ENCODE data around the gene EEA1.
"Not testable (repeated sequence)": the region's sequence is repeated elsewhere in the genome, so short reads cannot be mapped to it uniquely, and the experiment has no call there.

The EEA1 gene

DNA sequence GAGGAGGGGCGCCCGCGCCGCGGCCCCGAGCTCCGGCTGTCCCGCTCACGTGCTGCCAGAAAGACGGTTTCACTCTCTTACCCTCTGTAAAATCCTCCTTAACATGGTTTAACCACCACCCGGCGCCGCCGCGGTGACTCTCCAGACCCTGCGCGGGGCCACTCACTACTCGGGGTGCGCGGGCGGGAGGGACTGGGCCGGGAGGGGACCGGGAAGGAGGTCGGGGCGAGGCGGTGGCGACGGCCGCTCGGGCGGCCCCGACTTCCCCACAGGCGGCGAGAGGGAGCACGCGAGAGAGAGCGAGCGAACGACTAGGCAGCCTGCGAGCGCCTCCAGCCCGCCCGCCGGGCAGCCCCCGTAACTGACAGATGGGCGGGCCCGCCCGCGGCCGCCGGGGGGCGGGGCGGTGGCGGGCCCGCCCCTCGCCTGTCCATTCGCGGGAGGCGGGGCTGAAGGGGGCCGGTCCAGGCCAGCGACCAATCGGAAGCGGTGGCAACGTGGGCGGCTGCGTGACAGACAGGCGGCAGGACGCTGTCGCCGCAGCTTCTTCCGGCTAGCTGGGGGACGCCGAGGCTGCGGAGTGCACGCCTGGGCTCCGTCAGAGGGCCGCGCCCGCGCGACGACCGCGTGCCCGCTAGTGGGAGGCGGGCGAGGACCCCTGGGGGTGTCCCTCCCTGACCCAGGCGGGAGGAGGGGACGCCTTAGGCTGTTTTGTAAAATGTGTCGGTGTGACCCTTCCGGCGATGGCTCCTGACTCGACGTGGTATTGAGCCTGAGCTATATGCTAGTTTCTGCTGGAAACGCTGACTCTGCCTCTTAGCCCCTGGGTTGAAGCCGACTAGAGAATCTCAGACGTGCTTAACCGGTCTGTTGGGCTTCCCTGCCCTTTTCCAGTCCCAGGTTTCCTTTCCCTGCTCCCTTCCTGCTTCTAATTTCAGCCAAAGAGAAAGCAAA is at the start of gene EEA1:
EEA1 (minus strand) TSS at position 334 of the 954 bp plus-strand sequence; CDS start at position 105, 229 bp downstream.
- peak; percentile 89 for DNase-seq (ENCODE audit: low spot score)

GRCh38 chr12:92978607-92979006 is 49.5 kb upstream of the EEA1 start:
- DNase-seq (ENCODE audit: low spot score), result no peak

DNA sequence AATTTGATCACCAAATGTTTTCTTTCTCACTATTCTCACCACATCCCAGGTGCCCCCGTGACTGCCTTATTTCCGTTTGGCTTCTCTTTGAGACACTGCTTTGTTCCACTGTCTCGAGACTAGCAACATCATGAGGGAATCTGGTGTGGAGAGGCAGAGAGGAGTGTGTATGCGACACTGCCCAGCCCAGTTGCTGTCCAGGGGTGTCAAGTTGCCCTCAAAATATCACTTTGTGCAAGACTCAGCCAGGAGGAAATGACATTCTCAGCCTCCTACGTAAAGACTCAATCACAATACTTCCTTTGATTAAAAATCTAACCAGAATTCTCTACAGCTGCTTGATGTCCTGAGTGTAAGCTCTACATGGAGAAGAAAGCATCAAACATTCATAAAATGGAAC is 48.2 kb upstream of the EEA1 start:
- DNase-seq (ENCODE audit: low spot score), result peak; percentile 95

DNA sequence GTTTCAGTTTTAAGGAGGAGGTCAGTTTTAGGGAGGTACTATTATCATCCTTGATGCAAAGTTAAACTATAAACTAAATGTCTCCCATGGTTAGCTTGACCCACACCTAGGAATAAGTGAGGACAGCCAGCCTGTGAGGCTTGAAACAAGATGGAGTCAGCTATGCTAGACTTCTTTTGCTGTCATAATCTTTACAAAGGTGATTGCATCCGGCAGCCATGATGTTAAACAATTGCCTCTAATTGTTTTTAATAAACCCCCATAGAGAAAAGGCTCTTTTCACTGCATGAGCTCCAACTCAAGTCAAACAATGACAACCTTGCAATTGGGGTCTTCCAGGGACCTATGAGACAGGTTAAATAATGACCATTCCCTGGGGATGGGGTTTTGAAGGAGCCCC is 45.7 kb upstream of the EEA1 start:
- no peak for DNase-seq (ENCODE audit: low spot score)

- no peak for DNase-seq (ENCODE audit: low spot score)
These were observed 44.5 kb upstream of the EEA1 start for GRCh38 chr12:92973614-92974013.

DNA sequence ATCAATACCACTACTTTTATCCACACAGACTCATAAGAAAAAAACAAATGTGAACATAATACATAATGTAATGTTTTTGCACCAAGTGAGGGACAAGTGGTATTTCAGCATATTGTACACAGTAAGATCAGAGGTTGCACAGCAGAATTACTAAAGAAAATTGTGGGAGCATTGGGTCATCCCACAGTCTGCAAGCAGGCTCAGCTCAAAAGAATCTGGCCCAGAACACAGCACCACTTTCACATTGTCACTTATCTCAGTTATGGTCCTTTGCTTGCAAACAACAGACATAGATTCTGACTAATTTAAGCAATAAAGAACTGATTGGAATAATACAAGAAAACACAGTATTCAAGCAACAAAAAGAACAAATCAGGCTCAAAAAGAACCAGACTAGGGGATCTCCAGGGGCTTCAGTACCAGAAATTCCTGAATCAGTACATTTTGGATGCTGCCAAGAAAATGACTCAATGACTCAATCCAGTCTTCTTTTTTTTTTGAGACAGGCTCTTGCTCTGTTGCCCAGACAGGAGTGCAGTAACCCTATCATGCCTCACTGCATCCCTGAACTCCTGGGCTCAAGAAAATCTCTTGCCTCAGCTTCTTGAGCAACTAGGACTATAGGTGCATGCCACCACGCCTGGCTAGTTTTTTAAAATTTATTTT is 42.9 kb upstream of the EEA1 start:
- no peak for DNase-seq (ENCODE audit: low spot score)

DNA sequence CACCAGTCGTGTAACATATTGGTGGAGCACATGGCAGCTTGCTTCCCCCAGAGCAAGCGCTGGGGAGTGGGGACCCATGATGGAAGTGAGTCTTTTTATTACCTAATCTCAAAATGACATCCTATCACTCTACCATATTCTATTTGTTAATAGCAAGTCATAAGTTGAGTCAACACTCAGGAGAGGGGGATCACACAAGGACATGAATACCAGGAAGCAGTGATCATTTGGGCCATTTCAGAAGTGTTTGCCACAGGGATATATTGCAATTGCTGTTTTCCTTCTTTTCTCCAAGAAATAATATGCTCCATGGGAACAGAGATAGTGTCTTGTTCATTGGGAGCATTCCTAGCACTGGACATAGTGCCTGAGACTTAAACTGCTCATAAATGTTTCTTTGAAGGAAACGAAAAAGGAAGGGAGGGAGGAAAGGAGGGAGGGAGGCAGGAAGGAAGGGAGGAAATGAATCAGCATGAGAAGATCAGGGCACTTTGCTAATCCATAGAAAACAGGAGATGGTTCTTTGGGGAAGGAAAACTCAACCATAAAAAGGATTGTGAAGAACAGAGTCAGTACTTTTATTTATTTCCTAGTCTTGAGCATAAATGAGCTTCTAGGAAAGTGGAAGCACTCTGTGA is 39.2 kb upstream of the EEA1 start:
- DNase-seq (ENCODE audit: low spot score), result no peak

DNA sequence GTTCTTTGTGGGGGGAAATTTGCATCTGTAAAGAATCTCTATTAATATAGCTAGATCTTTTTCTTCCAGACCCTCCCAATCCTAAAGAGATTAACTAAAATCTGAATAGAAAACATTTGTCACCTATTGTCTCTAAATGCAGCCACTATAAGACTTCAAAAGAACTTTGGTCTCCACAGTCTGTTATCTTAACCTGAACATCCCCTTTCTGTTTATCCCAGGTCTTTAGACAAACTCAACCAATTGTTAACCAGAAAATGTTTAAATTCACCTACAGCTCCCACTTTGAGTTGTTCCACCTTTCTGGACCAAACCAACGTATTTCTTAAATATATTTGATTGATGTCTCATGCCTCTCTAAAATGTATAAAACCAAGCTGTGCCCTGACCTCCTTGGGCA is 35.3 kb upstream of the EEA1 start:
- DNase-seq (ENCODE audit: low spot score), result not testable (repeated sequence)

DNA sequence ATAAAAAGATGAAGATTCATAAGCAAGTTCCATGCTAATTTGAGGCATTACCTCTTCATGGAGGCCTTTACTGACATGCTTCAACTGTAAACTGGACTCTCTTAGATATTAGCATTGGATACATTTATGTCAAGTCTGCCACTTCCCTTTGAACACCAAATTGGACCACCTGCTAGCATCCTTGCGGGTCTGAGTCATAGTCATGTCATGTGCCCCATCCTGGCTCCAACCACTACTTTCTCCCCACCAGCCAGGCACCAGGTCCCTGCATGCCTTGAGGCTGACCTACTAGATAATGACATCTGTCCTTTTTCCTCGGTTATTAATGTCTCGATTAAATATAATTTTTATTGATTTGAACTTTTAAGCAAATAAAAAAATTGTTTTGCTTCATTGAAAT is 32.9 kb upstream of the EEA1 start:
- no peak for DNase-seq (ENCODE audit: low spot score)

GRCh38 chr12:92955997-92956663 is 27.0 kb upstream of the EEA1 start:
- DNase-seq (ENCODE audit: low spot score), result no peak

- DNase-seq (ENCODE audit: low spot score), result no peak
These were observed 24.7 kb upstream of the EEA1 start for GRCh38 chr12:92953747-92954146.

DNA sequence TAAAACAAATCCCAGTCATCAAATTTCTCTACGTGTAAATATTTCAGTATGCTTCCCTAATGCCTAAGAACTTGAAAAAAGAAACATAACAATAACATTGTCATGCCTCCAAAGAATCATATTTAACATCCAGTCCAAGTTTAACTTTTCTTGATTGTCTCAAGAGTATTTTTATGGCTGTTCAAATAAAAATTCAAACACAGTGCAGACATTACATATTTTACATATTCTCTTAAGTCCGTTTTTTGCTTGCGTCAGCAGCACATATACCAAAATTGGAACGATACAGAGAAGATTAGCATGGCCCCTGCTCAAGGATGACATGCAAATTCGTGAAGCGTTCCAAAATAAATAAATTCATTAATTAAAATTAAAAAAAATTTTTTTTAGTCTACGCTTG is 23.3 kb upstream of the EEA1 start:
- DNase-seq (ENCODE audit: low spot score), result no peak

GRCh38 chr12:92951006-92951405 is 21.9 kb upstream of the EEA1 start:
- no peak for DNase-seq (ENCODE audit: low spot score)

DNA sequence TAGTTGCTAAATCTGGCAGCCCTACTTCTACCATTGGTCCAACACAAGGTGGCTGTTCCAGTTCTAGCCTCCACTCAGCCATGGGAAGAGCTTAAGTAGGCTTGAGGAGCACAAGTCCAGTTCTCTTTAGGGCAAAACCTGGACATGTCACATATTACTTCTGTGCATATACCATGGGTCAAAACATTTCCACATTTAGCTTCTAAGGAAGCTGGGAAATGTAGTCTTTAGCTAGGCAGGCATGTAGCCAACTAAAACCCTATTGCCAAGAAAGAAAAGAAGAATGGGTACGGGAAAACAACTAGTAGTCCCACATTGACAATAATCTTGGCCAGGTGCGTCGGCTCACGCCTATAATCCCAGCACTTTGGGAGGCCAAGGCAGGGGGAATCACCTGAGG is 20.9 kb upstream of the EEA1 start:
- no peak for DNase-seq (ENCODE audit: low spot score)

DNA sequence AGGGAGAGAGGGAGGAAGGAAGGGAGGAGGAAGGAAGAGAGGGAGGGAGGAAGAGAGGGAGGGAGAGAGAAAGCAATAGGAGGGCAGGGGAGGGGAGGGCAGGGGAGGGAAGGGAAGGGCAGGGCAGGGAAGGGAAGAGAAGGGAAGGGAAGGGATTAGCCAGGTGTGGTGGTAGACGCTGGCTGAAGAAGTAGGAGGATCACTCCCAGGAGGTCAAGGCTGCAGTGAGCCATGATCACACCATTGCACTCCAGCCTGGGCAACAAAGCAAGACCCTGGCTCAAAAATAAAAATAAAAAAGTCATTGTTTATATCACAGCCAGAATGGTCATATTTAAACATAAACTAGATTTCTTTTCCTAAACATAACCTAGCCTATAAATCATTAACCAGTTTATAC is 20.4 kb upstream of the EEA1 start:
- DNase-seq (ENCODE audit: low spot score), result no peak

- no peak for DNase-seq (ENCODE audit: low spot score)
These were observed 18.6 kb upstream of the EEA1 start for GRCh38 chr12:92947589-92948215.

DNA sequence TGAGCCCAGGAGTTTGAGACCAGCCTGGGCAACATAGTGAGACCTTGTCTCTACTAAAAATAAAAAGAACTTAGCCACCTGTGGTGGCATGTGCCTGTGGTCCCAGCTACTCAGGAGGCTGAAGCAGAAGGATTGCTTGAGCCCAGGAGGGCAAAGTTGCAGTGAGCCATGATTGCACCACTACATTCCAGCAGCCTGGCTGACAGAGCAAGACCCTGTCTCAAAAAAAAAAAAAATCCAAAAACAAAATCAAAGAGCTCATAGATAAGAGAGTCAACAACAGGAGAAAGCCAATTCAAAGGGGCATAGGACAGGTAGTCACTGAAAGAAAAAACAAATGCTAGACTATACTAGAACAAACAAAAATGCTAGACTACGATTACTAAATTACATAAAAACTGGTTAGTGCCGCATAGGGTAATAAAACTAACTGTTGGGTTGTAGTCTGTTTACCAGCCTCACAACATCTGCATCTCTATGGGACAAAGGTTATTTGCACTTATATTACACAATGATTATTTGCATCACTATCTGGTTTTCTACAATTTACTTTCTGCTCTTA is 16.6 kb upstream of the EEA1 start:
- DNase-seq (ENCODE audit: low spot score), result no peak

GRCh38 chr12:92943482-92944250 is 14.6 kb upstream of the EEA1 start:
- no peak for DNase-seq (ENCODE audit: low spot score)

DNA sequence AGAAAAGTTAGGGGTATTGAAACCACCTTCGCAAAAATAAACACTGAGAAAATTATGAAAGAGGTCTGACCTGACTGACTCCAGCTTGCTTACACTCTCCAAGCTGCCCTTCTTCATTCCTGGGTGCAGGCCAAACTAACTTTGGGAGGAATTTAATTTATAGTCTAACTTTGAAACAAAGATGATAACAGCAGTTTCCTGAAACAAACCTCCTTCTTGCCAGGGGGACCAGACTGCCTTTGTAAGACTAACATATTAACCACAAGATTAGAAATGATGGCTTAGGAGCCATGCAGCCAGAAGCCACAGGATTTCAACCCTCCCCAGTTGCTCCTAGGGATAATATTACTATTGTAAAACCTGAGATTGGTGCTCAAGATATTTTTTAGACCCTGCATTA is 13.8 kb upstream of the EEA1 start:
- DNase-seq (ENCODE audit: low spot score), result no peak

GRCh38 chr12:92939116-92939515 is 10.0 kb upstream of the EEA1 start:
- DNase-seq (ENCODE audit: low spot score), result no peak

DNA sequence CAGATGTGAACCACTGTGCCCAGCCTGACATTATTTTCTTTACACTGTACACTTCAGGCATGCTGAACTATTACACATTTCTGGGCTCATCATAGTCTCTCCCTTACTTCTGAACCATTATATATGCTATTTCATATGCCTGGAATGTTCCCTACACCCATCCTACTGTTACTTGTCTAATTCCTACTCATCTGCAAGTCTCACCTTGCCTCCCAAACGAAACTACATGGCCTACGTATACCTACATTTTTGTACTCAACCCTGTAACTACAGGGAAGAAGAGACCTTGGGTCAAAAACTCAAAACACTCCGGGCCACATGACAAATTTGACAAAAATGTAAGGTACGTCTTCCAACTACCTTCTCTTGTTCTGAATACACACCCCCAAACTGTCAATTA is 9.5 kb upstream of the EEA1 start:
- no peak for DNase-seq (ENCODE audit: low spot score)
